MCF 10A (cell line): ENCODE results near the gene HOXD10. TPM values are rescaled to one million over a fixed set of nuclear protein-coding genes. Genes with fewer than 3 reads are reported as not detected.
A peak's percentile ranks its signal among the peaks of the same experiment; 100 is the strongest.

Experiments
- BruUV-seq: library from RNA; stranded (reverse); fragments of 400-500 nt; replicated peaks from 2 replicates; lab custom pipeline; 2021; lab: Mats Ljungman, UMichigan
- CTCF ChIA-PET: fragments of 300-600 bp; sonication (Branson Sonifier 250); formaldehyde crosslinking; extraction: SDS; loops from one replicate; lab custom pipeline; 2021; ENCODE audit warnings: antibody characterized with exemption, inconsistent platforms; lab: Yijun Ruan, JAX
- POLR2A ChIA-PET: fragments of 300-600, 350-650 bp; sonication (Branson Sonifier 250); formaldehyde crosslinking; extraction: SDS; loops from one replicate; lab custom pipeline; 2020; ENCODE audit warnings: antibody characterized with exemption, inconsistent platforms; lab: Yijun Ruan, JAX
- DNase-seq: peaks from one replicate; pipeline ENCODE4 v3.0.0-alpha.2; 2018; ENCODE audit not compliant: unreplicated experiment
- H3K27ac Mint-ChIP-seq: one replicate; pipeline ENCODE4 v1.8.0; 2022; ENCODE audit warnings: mild to moderate bottlenecking, low read depth, mixed read lengths; ENCODE audit not compliant: unreplicated experiment
- H3K27me3 Mint-ChIP-seq: one replicate; pipeline ENCODE4 v1.8.0; 2022; ENCODE audit warnings: mixed read lengths; ENCODE audit not compliant: insufficient read depth, unreplicated experiment
- H3K36me3 Mint-ChIP-seq: one replicate; pipeline ENCODE4 v1.8.0; 2022; ENCODE audit warnings: mild to moderate bottlenecking, moderate library complexity, mixed read lengths; ENCODE audit not compliant: insufficient read depth, unreplicated experiment
- H3K4me1 Mint-ChIP-seq: one replicate; pipeline ENCODE4 v1.8.0; 2022; ENCODE audit warnings: mixed read lengths; ENCODE audit not compliant: insufficient read depth, unreplicated experiment
- H3K4me3 Mint-ChIP-seq: one replicate; pipeline ENCODE4 v1.8.0; 2022; ENCODE audit warnings: mild to moderate bottlenecking, moderate library complexity, mixed read lengths; ENCODE audit not compliant: unreplicated experiment
- H3K9me3 Mint-ChIP-seq: one replicate; pipeline ENCODE4 v1.8.0; 2022; ENCODE audit warnings: mixed read lengths; ENCODE audit not compliant: unreplicated experiment
- CTCF ChIP-seq: fragments of 200-600 bp; IDR thresholded peaks from one replicate; pipeline ENCODE4 v1.8.0; 2022; ENCODE audit warnings: antibody characterized with exemption, mild to moderate bottlenecking; ENCODE audit not compliant: unreplicated experiment
- intact Hi-C: fragments of 100-400 bp; cut with micrococcal nuclease; formaldehyde crosslinking; loops from 2 replicates; pipeline ENCODE4 v1.14.1; 2022
- total RNA-seq: library from RNA; stranded (reverse); gene quantifications from 2 replicates; pipeline ENCODE4 v1.2.3, GENCODE V29; 2022

HOXD10 gene
- total RNA-seq, 1 experiment from 2014 or later: not detected

DNA sequence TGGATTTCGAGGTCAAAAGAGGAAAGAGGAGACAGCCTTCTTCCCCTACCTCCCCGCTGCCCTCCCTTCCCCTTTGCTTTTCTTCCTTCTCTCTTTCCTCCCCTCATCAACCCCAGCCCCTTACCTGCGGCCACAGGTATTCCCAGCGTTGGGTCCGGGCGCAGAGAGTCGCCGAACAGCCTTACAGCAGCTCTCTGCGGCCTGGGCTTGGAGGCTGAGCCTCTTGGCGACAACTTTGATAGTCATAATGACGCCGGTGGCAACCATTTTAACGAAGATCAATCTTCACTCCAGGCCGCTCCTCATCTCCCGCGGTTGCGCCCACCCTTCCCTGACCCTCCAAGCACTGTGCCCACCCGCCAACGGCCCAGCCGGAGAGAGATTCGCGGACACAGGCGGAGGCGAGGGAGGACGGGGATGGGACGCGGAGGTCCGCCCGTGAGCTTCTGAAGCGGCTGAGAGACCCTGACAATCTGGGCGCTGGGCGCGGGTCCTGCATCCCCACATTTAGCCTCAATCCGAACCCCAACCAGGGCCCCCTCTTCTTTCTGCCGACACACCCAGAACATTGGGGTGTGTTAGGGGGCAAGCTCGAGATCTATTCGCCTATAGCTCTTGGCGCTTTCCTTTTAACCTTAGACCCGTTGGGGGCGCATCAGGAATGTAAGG lies 31.3 kb upstream of the HOXD10 start:
- no peak overlapping the region for H3K27ac Mint-ChIP-seq
- POLR2A ChIA-PET: interaction anchor here (0.5 to 1.0 kb wide), 3 partner anchors 395 to 981 kb away, joined by 3 to 4 read pairs (median 3); no protein-coding TSS in a partner anchor
- H3K27me3 Mint-ChIP-seq: peaks cover 64% of the 10 kb centered on the region
- CTCF ChIA-PET: interaction anchor here (0.6 to 2.0 kb wide), 32 partner anchors 9 to 1101 kb away, joined by 3 to 44 read pairs (median 3); no protein-coding TSS in a partner anchor
- no peak overlapping the region for H3K4me3 Mint-ChIP-seq
- no TSS peak for BruUV-seq
- no peak for TF ChIP-seq CTCF
- peaks cover 11% of the 10 kb centered on the region for H3K4me1 Mint-ChIP-seq
- intact Hi-C loops: loop anchor here (10.0 kb wide), 1 partner anchor 120 kb away; no protein-coding TSS in a partner anchor
- DNase-seq: no peak
- H3K9me3 Mint-ChIP-seq: peaks cover 7% of the 10 kb centered on the region
- peaks cover 6% of the 10 kb centered on the region for H3K36me3 Mint-ChIP-seq

DNA sequence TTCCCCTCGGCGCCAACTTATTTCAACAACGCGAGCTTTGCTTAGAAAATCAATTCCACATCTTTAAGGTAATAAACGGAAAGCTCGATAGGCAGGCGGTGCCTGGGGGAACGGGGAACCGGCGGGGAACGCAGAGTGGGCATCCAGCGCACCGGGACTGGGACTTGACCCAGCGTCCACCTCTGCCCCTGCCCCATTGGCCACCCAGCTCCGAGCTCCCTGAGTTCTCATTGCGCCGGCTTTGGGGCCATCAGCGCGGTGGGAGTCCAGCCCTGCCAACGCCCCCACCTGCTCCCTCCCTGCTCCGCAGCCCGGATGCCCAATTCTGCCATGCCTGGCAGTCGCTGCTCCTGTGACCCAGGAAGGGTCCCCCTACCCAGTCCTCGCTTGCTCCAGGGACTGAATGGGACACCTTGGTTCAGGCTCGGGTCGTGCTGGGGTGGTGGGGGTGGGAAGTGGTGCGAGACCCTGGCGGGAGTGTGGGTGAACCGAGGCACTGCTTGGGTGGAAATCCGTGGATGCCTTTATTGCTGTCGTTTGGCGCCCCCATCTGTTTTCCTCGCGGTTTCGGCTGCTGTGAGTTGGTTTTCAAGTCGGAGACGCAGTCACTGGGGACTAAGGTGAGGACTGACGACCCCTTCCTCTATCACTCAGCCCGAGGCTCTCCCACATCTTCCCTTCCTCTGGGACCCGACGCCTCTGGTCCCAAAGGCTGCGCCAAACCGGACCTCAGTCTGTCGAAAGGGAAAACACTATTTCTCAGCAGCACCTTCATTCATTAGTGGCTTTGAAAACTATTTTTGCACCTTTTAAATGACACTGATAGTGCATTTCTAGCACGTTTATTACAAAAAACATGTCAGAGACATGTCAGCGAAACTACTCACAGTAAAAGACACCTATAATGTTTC lies 30.5 kb upstream of the HOXD10 start:
- Mint-ChIP-seq H3K36me3 (peaks cover 6% of the 10 kb centered on the region), H3K4me3 (peak overlapping the region; percentile 19)
- POLR2A ChIA-PET: interaction anchor here (0.5 to 3.1 kb wide), 3 partner anchors 396 to 982 kb away, joined by 3 to 12 read pairs (median 3); no protein-coding TSS in a partner anchor

DNA sequence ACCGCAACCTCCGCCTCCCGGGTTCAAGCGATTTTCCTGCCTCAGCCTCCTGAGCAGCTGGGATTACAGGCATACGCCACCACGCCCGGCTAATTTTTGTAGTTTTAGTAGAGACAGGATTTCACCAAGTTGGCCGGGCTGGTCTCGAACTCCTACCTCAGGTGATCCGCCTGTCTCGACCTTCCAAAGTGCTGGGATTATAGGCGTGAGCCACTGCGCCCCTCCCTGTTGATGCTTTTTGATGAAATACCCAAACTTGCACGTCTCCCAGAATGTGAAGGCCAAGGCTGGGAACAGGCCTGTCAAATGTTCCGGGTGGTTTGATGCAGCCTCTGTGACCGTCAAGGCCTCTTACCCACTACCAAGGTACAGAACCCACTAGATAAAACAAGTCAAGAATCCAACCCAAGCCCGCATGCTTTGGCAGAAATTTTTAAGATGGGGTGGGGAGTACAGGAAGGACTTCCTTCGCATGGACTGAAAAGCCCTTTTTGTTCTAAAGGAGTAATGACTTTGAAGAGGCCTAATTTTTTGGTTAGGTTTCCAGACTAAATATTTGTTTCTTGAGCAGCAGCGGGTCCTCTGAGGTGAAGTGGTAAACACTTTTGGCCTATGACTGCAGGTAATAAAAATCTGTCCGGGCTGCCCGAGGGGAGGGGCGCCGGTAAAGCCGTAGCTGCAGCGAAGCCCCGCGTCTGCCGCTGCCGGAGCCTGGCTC lies 29.1 kb upstream of the HOXD10 start:
- Mint-ChIP-seq H3K4me1 (peaks cover 11% of the 10 kb centered on the region), H3K27ac (no peak overlapping the region), H3K27me3 (peaks cover 86% of the 10 kb centered on the region), H3K36me3 (peaks cover 6% of the 10 kb centered on the region), H3K9me3 (peaks cover 7% of the 10 kb centered on the region), H3K4me3 (no peak overlapping the region)
- TF ChIP-seq CTCF: no peak
- no peak for DNase-seq
- ChIA-PET POLR2A (interaction anchor here (1.0 to 3.1 kb wide), 2 partner anchors 123 to 397 kb away, joined by 3 to 12 read pairs; no protein-coding TSS in a partner anchor), CTCF (interaction anchor here (0.6 to 3.9 kb wide), 22 partner anchors 9 to 1387 kb away, joined by 3 to 65 read pairs (median 4); no protein-coding TSS in a partner anchor)
- intact Hi-C loops: loop anchor here (1.0 to 10.0 kb wide), 5 partner anchors 123 to 777 kb away; no protein-coding TSS in a partner anchor
- BruUV-seq: no TSS peak

More for the DNA sequence above, 30.5 kb upstream of the HOXD10 start:
- Mint-ChIP-seq H3K27me3 (peaks cover 72% of the 10 kb centered on the region), H3K27ac (no peak overlapping the region), H3K9me3 (peaks cover 7% of the 10 kb centered on the region), H3K4me1 (peaks cover 11% of the 10 kb centered on the region)
- CTCF ChIA-PET: interaction anchor here (0.6 to 3.9 kb wide), 34 partner anchors 8 to 1102 kb away, joined by 3 to 65 read pairs (median 4); no protein-coding TSS in a partner anchor
- intact Hi-C loops: loop anchor here (2.0 to 10.0 kb wide), 2 partner anchors 121 to 395 kb away; no protein-coding TSS in a partner anchor
- no TSS peak for BruUV-seq
- peak; percentile 55 for TF ChIP-seq CTCF
- peak; percentile 50 for DNase-seq
